ENCODE results near the gene CTNNA2.

DNA sequence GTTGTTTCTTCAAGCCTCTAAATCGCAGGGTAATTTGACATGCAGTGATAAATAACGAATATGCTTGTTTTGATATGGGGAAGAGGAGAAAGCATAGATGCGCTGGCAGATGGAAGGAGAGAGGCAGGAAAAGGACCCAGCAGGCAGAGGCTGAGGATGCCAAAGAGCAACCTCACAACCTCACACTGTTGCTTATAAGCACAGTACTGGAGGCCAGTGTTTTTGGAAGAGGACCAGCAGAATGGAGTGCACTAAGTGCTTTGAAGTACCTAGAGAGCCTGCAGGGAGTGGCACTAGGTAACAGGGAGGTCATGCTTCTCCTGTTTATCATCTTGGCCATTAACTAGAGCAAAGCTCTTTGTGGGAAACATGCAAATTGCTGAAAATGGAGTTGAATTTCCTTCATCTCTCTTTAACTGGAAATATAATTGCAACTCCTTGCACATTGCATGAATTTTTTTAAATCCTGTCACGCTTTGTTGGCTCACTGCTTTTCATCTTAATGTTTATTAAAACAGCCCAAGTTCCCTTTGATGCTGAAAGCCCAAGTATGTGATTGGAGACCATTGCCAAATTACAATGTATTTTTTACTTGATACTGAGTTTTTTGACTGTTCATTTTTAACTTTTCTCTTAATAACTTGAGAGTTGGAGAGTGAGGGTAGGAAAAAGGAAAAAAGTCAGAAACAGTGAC lies 555.3 kb downstream of the CTNNA2 start:
- no peak for TF ChIP-seq EP300 (IDR thresholded peaks at IDR 0.05)
- TF ChIP-seq, protein P1, sequence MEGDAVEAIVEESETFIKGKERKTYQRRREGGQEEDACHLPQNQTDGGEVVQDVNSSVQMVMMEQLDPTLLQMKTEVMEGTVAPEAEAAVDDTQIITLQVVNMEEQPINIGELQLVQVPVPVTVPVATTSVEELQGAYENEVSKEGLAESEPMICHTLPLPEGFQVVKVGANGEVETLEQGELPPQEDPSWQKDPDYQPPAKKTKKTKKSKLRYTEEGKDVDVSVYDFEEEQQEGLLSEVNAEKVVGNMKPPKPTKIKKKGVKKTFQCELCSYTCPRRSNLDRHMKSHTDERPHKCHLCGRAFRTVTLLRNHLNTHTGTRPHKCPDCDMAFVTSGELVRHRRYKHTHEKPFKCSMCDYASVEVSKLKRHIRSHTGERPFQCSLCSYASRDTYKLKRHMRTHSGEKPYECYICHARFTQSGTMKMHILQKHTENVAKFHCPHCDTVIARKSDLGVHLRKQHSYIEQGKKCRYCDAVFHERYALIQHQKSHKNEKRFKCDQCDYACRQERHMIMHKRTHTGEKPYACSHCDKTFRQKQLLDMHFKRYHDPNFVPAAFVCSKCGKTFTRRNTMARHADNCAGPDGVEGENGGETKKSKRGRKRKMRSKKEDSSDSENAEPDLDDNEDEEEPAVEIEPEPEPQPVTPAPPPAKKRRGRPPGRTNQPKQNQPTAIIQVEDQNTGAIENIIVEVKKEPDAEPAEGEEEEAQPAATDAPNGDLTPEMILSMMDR (IDR thresholded peaks at IDR 0.05): no peak
- no peak for TF ChIP-seq POLR2A (IDR thresholded peaks at IDR 0.05)
